NCI-H1436 (cell line): ENCODE results near the gene FUBP3.

ENCODE experiments used
- DNase-seq: peaks from one replicate; lab custom pipeline; 2025; lab: John Stamatoyannopoulos, UW

FUBP3 gene

DNA sequence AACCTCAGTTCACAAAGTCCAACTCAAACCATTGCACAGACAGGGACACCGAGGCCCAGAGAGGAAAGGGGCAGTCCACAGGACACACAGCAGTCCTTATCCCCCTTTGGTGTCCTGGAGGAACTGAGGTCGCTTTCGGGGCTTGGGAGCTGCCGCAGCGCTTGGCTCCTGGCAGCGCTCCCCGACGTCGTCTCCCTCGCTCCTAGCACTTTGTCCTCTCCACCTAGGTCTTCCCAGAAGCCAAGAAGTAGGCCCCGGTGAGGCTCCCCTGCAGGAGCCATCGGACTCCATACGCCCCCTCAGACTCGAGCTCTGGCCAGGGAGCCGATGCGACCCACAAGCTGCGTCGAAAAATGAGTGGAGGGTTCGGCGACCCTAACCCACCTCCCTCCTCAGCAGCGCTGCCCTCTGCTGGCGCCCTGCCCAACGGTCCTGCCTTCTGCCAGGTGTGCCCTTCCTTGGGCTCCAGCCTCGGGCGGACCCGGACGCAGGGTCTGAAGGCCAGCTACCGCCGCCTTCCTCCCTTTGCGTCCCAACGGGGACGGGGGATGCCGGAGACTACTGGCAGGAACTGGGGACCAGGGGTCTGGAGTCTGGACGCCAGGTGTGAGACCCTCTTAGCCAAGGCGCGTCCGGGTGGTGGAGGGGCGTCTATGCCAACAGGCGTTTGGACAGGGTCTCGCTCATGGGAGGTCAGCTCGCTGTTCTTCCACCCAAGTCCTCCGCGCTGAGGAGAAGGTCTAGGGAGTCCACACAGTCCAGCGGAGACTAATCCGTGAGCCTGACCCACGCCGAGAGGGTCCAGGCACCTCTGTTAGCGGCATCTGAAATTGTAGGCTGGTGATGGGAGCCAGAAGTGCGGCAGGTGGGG lies 83.0 kb downstream of the FUBP3 start:
- DNase-seq, result no peak

GRCh38 chr9:130662970-130663257 lies 83.5 kb downstream of the FUBP3 start:
- no peak for DNase-seq

- DNase-seq, result no peak
Measured at GRCh38 chr9:130663258-130663976, 84.0 kb downstream of the FUBP3 start.

- no peak for DNase-seq
Measured at GRCh38 chr9:130663977-130664250, 84.5 kb downstream of the FUBP3 start.

- DNase-seq, result no peak
Measured at GRCh38 chr9:130664251-130665028, 85.1 kb downstream of the FUBP3 start, which contains the start of gene PRDM12. TSS of gene PRDM12 (plus strand) at chr9:130664594. CDS start at chr9:130664654, 60 bp downstream.

DNA sequence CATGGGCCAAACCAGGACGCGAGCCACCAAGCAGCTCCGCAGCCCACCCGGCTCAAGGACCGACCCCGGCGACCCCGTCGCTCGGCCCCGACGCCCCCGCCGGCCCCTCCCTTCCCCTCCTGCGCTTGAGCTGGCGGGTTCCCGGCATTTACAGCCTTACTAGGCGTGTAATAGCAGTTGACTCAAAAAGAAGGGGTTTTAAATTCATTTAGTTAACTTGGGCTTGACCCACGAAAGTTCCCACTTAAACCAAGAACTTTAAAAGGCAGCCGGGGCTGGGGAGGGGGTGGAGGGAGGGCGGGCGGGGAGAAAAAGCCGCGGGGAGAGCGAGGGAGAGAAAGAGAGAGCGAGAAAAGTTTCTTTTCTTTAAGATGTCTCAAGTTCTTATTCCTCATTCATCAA lies 85.7 kb downstream of the FUBP3 start:
- DNase-seq, result no peak

DNA sequence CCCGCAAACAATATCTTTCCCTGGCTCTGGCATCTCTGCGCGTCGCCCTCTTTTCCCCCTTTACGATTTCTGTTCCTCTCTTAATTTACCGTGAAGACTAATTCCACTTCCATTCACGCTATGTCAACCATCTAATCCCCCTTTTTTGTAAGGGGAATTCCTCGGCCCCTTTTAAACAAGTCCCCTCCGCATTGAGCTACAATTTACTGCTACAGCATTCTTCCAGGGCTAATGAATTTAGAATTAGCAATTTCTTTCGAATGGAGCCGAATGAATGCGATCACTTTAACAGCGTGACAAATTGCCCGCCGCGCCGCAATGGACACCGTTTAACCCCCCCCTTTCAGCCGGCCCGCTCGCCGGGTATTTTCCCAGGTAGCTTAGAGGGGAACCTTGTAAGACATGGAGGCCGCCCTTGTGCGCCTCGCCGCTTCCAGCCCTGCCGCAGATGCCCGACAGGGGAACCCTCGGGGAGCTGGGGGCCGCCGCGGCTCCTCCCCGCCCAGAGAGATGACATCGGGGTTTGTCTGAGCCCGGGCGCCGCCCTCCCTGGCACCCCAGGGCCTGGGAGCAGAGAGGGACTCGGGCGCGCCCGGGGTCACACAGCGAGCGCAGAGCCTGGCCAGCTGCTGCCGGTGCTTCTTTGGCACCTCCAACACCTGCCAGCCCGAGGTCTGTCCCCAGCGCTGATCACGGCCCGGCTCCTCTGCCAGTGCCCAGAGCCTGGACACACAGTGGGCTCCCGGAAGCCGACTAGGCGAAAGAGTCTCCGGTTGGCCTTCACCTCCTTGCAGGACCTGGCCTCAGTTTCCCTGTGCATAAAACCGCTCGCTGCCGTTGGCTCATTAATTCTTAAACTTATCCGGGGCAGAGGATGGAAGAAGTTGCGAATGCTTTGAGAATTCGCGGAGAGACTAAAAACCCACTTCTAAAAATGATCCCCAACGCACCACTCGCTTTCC lies 86.3 kb downstream of the FUBP3 start:
- no peak for DNase-seq

- DNase-seq, result no peak
Measured at GRCh38 chr9:130666393-130667119, 87.2 kb downstream of the FUBP3 start.

DNA sequence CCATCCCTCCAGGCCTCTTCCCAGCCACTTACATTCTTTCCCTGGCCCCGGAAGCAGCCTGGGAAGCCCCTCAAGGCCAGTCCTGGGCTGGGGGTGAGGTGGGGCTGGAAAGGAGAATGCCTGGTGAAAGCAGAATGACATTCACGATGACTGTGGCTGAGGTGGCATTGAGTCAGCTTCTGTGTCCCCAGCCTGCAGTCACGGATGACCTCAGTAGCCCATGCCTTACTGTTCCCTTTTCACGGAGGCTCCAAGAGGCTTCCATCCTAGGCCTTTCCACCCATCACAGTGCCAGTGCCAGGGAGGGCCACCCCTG lies 87.7 kb downstream of the FUBP3 start:
- DNase-seq, result no peak

DNA sequence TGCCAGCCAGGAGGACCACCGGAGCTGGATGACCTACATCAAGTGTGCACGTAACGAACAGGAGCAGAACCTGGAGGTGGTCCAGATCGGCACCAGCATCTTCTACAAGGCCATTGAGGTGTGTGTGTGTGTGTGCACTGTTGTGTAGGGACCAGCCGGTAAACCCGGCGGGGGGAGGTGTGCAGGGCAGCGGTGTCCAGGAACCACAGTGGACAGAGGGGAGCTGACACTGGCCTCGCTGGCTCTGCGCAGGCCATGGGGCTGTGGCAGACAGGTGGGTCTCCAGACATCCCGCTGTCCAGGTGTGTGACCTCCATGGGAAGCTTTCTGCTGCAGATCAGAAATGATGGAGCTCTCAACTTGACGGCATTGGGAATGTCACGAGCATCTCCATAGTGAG lies 88.8 kb downstream of the FUBP3 start:
- no peak for DNase-seq

- no peak for DNase-seq
Measured at GRCh38 chr9:130668659-130669058, 89.3 kb downstream of the FUBP3 start.

DNA sequence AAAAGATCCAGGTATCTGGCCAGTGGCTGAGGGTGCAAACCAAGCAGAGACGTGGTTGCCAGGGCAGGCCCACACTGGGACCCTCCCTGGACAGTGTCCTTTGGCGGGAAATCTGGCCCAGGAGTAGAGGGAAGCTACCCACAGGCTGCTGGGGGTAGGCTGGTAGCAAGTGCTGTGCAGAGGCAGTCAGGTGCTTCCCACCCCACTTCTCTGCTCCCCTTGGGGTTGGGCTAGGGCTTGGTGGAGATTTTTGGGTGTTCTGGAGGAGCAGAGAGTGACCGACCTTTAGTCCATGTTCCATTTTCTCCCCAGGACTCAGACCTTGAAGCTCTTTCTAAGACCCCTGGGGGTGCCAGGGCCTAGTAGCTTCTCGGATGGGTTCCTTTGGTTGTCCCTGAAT lies 90.6 kb downstream of the FUBP3 start:
- no peak for DNase-seq

DNA sequence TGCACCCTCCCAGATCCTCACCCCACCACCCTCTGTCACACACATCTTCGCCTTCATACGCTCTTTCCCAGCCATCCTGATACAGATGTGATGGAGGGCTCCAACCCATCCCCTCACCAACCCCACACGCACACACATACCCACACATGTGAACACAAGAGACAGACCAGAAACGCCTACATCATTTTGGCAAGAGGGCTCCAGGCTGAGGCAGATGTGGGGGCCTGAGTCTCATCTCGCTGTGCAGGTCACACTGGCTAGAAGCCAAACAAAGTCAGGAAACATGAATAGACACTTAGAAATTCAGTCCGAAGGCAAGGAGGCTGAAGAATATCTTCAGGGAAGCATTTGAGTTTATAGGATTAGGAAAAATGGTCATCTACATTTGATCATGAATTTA lies 91.3 kb downstream of the FUBP3 start:
- DNase-seq, result no peak

- DNase-seq, result no peak
Measured at GRCh38 chr9:130672466-130672865, 93.1 kb downstream of the FUBP3 start.

GRCh38 chr9:130672933-130673615 lies 93.7 kb downstream of the FUBP3 start:
- no peak for DNase-seq

DNA sequence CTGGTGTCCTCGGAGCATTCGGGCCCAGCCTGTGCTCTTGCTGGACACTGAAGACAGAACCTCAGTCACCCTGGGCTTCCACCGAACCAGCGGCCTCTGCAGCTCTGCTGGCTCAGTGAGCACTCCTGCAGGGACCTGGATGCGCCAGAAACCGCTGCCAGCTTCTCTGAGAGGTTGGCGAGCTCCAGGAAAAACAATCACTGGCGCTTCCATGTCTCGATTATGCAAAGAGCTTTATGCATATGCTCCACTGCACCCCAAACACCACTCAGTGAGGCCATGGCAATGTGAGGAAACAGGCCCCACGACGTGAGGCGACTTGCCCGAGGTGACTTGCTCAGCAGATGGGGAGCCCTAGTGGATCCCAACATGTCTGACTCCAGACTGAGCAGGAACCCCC lies 96.0 kb downstream of the FUBP3 start:
- DNase-seq, result no peak

GRCh38 chr9:130677252-130677651 lies 97.9 kb downstream of the FUBP3 start:
- DNase-seq, result no peak

- peak; percentile 65 for DNase-seq
Measured at GRCh38 chr9:130680836-130681768, 101.7 kb downstream of the FUBP3 start.

DNA sequence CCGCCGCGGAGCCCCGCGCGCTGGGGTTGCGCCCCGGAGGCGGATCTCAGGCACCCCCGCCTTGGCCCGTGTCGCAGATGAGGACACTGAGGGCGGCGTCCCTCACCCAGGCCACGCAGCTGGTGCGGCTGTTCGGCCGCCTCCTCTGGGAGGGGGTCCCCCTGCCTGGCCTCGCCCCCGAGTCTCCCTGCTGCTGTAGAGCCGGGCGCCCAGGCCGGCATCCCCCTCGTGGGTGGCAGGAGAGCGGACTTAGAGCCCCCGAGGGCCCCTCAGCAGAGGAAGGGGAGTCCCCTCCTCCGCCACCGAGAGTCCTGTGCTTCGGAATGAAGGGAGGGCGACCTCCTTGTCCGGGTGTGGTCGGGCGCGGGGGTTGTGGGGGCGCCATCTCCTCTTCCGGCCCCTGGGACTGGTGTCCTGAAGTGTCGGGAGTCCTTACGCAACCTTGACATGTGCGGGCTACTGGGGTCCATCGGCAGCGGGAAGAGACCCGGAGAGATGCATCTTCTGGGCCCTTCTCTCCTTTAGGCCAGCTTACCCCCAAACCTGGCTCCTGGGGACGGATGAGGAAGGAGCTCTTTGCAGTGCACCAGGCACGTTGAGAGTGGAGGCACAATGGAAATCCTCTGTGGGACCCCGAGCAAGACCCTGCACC lies 102.5 kb downstream of the FUBP3 start:
- no peak for DNase-seq
